Activated gamma-delta T cell (primary cell): ENCODE measurements around the gene GALNT7.
"Not testable (repeated sequence)": the region's sequence is repeated elsewhere in the genome, so short reads cannot be mapped to it uniquely, and the experiment has no call there.

ENCODE experiments used
- DNase-seq: peaks from one replicate; lab custom pipeline; 2025; lab: John Stamatoyannopoulos, UW

GALNT7 gene

GRCh38 chr4:173167758-173168395 is 734 bp upstream of the GALNT7 start:
- peak; percentile 17 for DNase-seq

GRCh38 chr4:173169178-173169427 is 492 bp downstream of the GALNT7 start:
- no peak for DNase-seq

- peak; percentile 54 for DNase-seq
Observed at GRCh38 chr4:173169428-173170181, 994 bp downstream of the GALNT7 start.

GRCh38 chr4:173170182-173170778 is 1.7 kb downstream of the GALNT7 start:
- DNase-seq: no peak

GRCh38 chr4:173171098-173171497 is 2.5 kb downstream of the GALNT7 start:
- no peak for DNase-seq

GRCh38 chr4:173171987-173172386 is 3.4 kb downstream of the GALNT7 start:
- DNase-seq: no peak

GRCh38 chr4:173174184-173174583 is 5.6 kb downstream of the GALNT7 start:
- DNase-seq: no peak

GRCh38 chr4:173174594-173175012 is 6.0 kb downstream of the GALNT7 start:
- no peak for DNase-seq

GRCh38 chr4:173176010-173176409 is 7.4 kb downstream of the GALNT7 start:
- no peak for DNase-seq

- no peak for DNase-seq
Observed at GRCh38 chr4:173177232-173177631, 8.6 kb downstream of the GALNT7 start.

- no peak for DNase-seq
Observed at GRCh38 chr4:173178144-173178543, 9.5 kb downstream of the GALNT7 start.

GRCh38 chr4:173181848-173182247 is 13.2 kb downstream of the GALNT7 start:
- no peak for DNase-seq

- no peak for DNase-seq
Observed at GRCh38 chr4:173182403-173182802, 13.8 kb downstream of the GALNT7 start.

- not testable (repeated sequence) for DNase-seq
Observed at GRCh38 chr4:173183659-173184247, 15.1 kb downstream of the GALNT7 start.

- no peak for DNase-seq
Observed at GRCh38 chr4:173185847-173186510, 17.4 kb downstream of the GALNT7 start.

- no peak for DNase-seq
Observed at GRCh38 chr4:173187732-173188131, 19.1 kb downstream of the GALNT7 start.

- DNase-seq: no peak
Observed at GRCh38 chr4:173188648-173189047, 20.0 kb downstream of the GALNT7 start.

GRCh38 chr4:173189117-173189693 is 20.6 kb downstream of the GALNT7 start:
- DNase-seq: no peak

GRCh38 chr4:173191623-173192041 is 23.0 kb downstream of the GALNT7 start:
- DNase-seq: no peak

GRCh38 chr4:173192375-173193162 is 24.0 kb downstream of the GALNT7 start:
- DNase-seq: no peak

GRCh38 chr4:173194157-173194556 is 25.5 kb downstream of the GALNT7 start:
- DNase-seq: no peak
